H1 (cell line): ENCODE measurements around the gene NLRC5. TPM values are rescaled to one million over a fixed set of nuclear protein-coding genes. Genes with fewer than 3 reads are reported as not detected.

Source experiments
- BCL11A ChIP-seq, 2 experiments: IDR thresholded peaks; one replicate each; pipeline ENCODE4 v1.6.1; 2011; ENCODE audit warnings: low read depth in 2 of 2, low read length in 2 of 2, mild to moderate bottlenecking in 2 of 2
- polyA plus RNA-seq, 7 experiments: library from polyadenylated mRNA; depleted of rRNA in 3 of 7; stranded (reverse) in 5 of 7; unstranded in 2 of 7; fragments of >200 nt in 5 of 7; fragments of 200-250 nt in 2 of 7; gene quantifications; 1 replicate in 5 of 7; 2 replicates in 1 of 7; 4 replicates in 1 of 7; pipeline versions ENCODE4 v1.2.1 to v1.2.3, GENCODE V29; 2011 to 2013; ENCODE audit warnings: missing spikeins in 2 of 7, mixed read lengths in 2 of 7
- total RNA-seq: library from RNA; stranded (reverse); fragmentation: NEBNext Ultra II Directional; extraction: Animal tissue kit (Norgen Biotek cat#: 25700); gene quantifications from 2 replicates; pipeline ENCODE4 v1.2.1, GENCODE V29; 2021
- TF ChIP-seq, protein P1 (sequence below): fragments of 300-600 bp; sonication (generic); IDR thresholded peaks from 2 replicates; pipeline ENCODE4 v1.7.1; 2012; ENCODE audit warnings: low read length, moderate library complexity, mild to moderate bottlenecking, inconsistent platforms; ENCODE audit not compliant: insufficient replicate concordance

Gene NLRC5
- total and polyA plus RNA-seq, 2 of the 8 experiments (the other 6 are each of a cell fraction or from before 2014, with no cell fraction given), result 2.2 to 3.2 TPM

DNA sequence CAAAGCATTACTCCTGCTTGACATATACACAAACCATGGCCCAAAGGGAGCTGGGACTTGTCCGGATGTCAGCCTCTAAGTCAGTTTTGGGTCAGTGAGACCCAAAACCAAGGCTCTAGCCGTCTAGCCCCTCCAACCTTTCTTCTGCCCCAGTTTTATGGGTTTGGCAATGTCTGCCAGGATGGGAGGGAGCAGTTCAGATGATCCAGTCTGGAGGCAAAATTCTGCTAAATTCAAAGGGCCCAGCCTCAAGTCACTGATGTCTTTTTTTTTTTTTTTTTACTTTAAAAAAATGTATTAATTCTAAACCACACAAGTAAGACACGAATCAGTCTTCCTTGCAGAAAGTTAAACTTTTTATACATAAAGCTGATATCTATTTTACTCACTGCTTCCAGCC is 8.6 kb downstream of the NLRC5 start (continued):
- TF ChIP-seq, protein P1, sequence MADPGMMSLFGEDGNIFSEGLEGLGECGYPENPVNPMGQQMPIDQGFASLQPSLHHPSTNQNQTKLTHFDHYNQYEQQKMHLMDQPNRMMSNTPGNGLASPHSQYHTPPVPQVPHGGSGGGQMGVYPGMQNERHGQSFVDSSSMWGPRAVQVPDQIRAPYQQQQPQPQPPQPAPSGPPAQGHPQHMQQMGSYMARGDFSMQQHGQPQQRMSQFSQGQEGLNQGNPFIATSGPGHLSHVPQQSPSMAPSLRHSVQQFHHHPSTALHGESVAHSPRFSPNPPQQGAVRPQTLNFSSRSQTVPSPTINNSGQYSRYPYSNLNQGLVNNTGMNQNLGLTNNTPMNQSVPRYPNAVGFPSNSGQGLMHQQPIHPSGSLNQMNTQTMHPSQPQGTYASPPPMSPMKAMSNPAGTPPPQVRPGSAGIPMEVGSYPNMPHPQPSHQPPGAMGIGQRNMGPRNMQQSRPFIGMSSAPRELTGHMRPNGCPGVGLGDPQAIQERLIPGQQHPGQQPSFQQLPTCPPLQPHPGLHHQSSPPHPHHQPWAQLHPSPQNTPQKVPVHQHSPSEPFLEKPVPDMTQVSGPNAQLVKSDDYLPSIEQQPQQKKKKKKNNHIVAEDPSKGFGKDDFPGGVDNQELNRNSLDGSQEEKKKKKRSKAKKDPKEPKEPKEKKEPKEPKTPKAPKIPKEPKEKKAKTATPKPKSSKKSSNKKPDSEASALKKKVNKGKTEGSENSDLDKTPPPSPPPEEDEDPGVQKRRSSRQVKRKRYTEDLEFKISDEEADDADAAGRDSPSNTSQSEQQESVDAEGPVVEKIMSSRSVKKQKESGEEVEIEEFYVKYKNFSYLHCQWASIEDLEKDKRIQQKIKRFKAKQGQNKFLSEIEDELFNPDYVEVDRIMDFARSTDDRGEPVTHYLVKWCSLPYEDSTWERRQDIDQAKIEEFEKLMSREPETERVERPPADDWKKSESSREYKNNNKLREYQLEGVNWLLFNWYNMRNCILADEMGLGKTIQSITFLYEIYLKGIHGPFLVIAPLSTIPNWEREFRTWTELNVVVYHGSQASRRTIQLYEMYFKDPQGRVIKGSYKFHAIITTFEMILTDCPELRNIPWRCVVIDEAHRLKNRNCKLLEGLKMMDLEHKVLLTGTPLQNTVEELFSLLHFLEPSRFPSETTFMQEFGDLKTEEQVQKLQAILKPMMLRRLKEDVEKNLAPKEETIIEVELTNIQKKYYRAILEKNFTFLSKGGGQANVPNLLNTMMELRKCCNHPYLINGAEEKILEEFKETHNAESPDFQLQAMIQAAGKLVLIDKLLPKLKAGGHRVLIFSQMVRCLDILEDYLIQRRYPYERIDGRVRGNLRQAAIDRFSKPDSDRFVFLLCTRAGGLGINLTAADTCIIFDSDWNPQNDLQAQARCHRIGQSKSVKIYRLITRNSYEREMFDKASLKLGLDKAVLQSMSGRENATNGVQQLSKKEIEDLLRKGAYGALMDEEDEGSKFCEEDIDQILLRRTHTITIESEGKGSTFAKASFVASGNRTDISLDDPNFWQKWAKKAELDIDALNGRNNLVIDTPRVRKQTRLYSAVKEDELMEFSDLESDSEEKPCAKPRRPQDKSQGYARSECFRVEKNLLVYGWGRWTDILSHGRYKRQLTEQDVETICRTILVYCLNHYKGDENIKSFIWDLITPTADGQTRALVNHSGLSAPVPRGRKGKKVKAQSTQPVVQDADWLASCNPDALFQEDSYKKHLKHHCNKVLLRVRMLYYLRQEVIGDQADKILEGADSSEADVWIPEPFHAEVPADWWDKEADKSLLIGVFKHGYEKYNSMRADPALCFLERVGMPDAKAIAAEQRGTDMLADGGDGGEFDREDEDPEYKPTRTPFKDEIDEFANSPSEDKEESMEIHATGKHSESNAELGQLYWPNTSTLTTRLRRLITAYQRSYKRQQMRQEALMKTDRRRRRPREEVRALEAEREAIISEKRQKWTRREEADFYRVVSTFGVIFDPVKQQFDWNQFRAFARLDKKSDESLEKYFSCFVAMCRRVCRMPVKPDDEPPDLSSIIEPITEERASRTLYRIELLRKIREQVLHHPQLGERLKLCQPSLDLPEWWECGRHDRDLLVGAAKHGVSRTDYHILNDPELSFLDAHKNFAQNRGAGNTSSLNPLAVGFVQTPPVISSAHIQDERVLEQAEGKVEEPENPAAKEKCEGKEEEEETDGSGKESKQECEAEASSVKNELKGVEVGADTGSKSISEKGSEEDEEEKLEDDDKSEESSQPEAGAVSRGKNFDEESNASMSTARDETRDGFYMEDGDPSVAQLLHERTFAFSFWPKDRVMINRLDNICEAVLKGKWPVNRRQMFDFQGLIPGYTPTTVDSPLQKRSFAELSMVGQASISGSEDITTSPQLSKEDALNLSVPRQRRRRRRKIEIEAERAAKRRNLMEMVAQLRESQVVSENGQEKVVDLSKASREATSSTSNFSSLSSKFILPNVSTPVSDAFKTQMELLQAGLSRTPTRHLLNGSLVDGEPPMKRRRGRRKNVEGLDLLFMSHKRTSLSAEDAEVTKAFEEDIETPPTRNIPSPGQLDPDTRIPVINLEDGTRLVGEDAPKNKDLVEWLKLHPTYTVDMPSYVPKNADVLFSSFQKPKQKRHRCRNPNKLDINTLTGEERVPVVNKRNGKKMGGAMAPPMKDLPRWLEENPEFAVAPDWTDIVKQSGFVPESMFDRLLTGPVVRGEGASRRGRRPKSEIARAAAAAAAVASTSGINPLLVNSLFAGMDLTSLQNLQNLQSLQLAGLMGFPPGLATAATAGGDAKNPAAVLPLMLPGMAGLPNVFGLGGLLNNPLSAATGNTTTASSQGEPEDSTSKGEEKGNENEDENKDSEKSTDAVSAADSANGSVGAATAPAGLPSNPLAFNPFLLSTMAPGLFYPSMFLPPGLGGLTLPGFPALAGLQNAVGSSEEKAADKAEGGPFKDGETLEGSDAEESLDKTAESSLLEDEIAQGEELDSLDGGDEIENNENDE, result no peak
- no peak for TF ChIP-seq BCL11A (IDR thresholded peaks at IDR 0.05; ENCODE audit: low read depth in 2 of 2, low read length in 2 of 2)
